ENCODE measurements around the gene ADCY10.

ADCY10 gene

GRCh38 chr1:167776151-167776550 lies 137.8 kb downstream of the ADCY10 start:
- no peak for DNase-seq

- no peak for DNase-seq
Observed at GRCh38 chr1:167775178-167775577, 138.8 kb downstream of the ADCY10 start.

GRCh38 chr1:167774710-167775109 lies 139.2 kb downstream of the ADCY10 start:
- DNase-seq = no peak

GRCh38 chr1:167773516-167773915 lies 140.4 kb downstream of the ADCY10 start:
- DNase-seq = no peak

- no peak for DNase-seq
Observed at GRCh38 chr1:167772436-167772835, 141.5 kb downstream of the ADCY10 start.

- no peak for DNase-seq
Observed at GRCh38 chr1:167770127-167770526, 143.8 kb downstream of the ADCY10 start.

- DNase-seq = no peak
Observed at GRCh38 chr1:167767761-167768160, 146.2 kb downstream of the ADCY10 start.

GRCh38 chr1:167766538-167766937 lies 147.4 kb downstream of the ADCY10 start:
- no peak for DNase-seq

- DNase-seq = no peak
Observed at GRCh38 chr1:167765496-167765895, 148.4 kb downstream of the ADCY10 start.

GRCh38 chr1:167764458-167765330 lies 149.2 kb downstream of the ADCY10 start:
- no peak for DNase-seq

GRCh38 chr1:167763525-167764220 lies 150.3 kb downstream of the ADCY10 start:
- DNase-seq = no peak

- no peak for DNase-seq
Observed at GRCh38 chr1:167762061-167762746, 151.7 kb downstream of the ADCY10 start.

GRCh38 chr1:167761400-167761799 lies 152.5 kb downstream of the ADCY10 start:
- no peak for DNase-seq

Data from CD4-positive, alpha-beta T cell treated with Interferon gamma for 1 hour (primary cell).